Endothelial cell of umbilical vein (primary cell): ENCODE results near the gene TP53. TPM values are rescaled to one million over a fixed set of nuclear protein-coding genes. Genes with fewer than 3 reads are reported as not detected.

Source experiments
- BruUV-seq: library from RNA; stranded (reverse); fragments of 400-500 nt; replicated peaks from 2 replicates; lab custom pipeline; 2021; lab: Mats Ljungman, UMichigan
- CTCF ChIA-PET: fragments of 300-600, 350-600 bp; sonication (Branson Sonifier 250); formaldehyde crosslinking; loops from one replicate; lab custom pipeline; 2021; ENCODE audit warnings: antibody characterized with exemption, inconsistent platforms; lab: Charles Lee
- POLR2A ChIA-PET: fragments of 300-600, 350-600 bp; sonication (Branson Sonifier 250); formaldehyde crosslinking; loops from one replicate; lab custom pipeline; 2021; ENCODE audit warnings: antibody characterized with exemption, inconsistent platforms; lab: Charles Lee
- DNase-seq: peaks from one replicate; pipeline ENCODE4 v3.0.0-alpha.2; 2011; ENCODE audit warnings: low read depth, low spot score
- FAIRE-seq: peaks from 2 replicates; lab custom pipeline; 2011; peaks lifted over from hg19 to GRCh38; lab: Jason Lieb, UNC
- H2AFZ ChIP-seq: 2 replicates; pipeline ENCODE4 v1.6.0; 2012; ENCODE audit warnings: low read depth, low read length, control low read depth, inconsistent platforms
- H3K27ac ChIP-seq: 2 replicates; pipeline ENCODE4 v1.5.1; 2011; ENCODE audit warnings: low read depth, mild to moderate bottlenecking, control low read depth, low read length, moderate library complexity; ENCODE audit not compliant: insufficient read depth
- H3K27me3 ChIP-seq, 2 experiments: 2 replicates each; pipeline versions ENCODE4 v1.6.0 to v1.6.1; 2011; ENCODE audit warnings: low read length in 2 of 2, mixed read lengths in 1 of 2; ENCODE audit not compliant: control insufficient read depth in 2 of 2, insufficient read depth in 2 of 2
- H3K36me3 ChIP-seq, 2 experiments: 2 replicates in 1 of 2; 3 replicates in 1 of 2; pipeline ENCODE4 v1.5.1; 2011; ENCODE audit warnings: low read length in 2 of 2, mild to moderate bottlenecking in 1 of 2, moderate library complexity in 1 of 2; ENCODE audit not compliant: control insufficient read depth in 2 of 2, insufficient read depth in 2 of 2; ENCODE audit errors: extremely low read depth in 1 of 2
- H3K4me1 ChIP-seq: 3 replicates; pipeline ENCODE4 v1.5.1; 2011; ENCODE audit warnings: mild to moderate bottlenecking, low read length; ENCODE audit not compliant: control insufficient read depth, insufficient read depth; ENCODE audit errors: extremely low read depth
- H3K4me2 ChIP-seq: 2 replicates; pipeline ENCODE4 v1.6.1; 2011; ENCODE audit warnings: low read length, control low read depth, mixed read lengths; ENCODE audit not compliant: insufficient read depth
- H3K4me3 ChIP-seq, 3 experiments: fragments of 200-600 bp in 1 of 3; sonication (generic), shearing (Covaris generic) in 1 of 3; replicated peaks in 1 of 3; 2 replicates each; pipeline ENCODE4 v1.5.1; 2011 to 2016; ENCODE audit warnings: control low read depth in 3 of 3, low read length in 3 of 3, mild to moderate bottlenecking in 2 of 3, inconsistent platforms in 1 of 3, low read depth in 1 of 3, moderate library complexity in 1 of 3; ENCODE audit not compliant: insufficient read depth in 1 of 3
- H3K79me2 ChIP-seq: 2 replicates; pipeline ENCODE4 v1.6.0; 2012; ENCODE audit warnings: low read length, inconsistent platforms; ENCODE audit not compliant: control insufficient read depth, insufficient read depth
- H3K9ac ChIP-seq: replicated peaks from 2 replicates; pipeline ENCODE3; 2011; ENCODE audit warnings: low read length, control low read depth; ENCODE audit not compliant: insufficient read depth; ENCODE audit errors: extremely low read depth
- H3K9me1 ChIP-seq: replicated peaks from 3 replicates; pipeline ENCODE4 v1.6.0; 2011; ENCODE audit warnings: mild to moderate bottlenecking, low read length; ENCODE audit not compliant: control insufficient read depth, insufficient read depth; ENCODE audit errors: extremely low read depth
- H3K9me3 ChIP-seq: replicated peaks from 2 replicates; pipeline ENCODE4 v1.5.1; 2012; ENCODE audit warnings: low read length, inconsistent platforms; ENCODE audit not compliant: control insufficient read depth, insufficient read depth
- H4K20me1 ChIP-seq: replicated peaks from 2 replicates; pipeline ENCODE3; 2011; ENCODE audit warnings: mild to moderate bottlenecking, low read length; ENCODE audit not compliant: control insufficient read depth, insufficient read depth; ENCODE audit errors: extremely low read depth
- EZH2 ChIP-seq: IDR thresholded peaks from 2 replicates; pipeline ENCODE4 v1.6.1; 2012; ENCODE audit warnings: borderline replicate concordance, low read depth, mild to moderate bottlenecking, moderate library complexity, low read length, inconsistent platforms; ENCODE audit not compliant: severe bottlenecking
- FOS ChIP-seq: IDR thresholded peaks from 2 replicates; pipeline ENCODE4 v1.6.1; 2011; ENCODE audit warnings: mild to moderate bottlenecking, low read length, moderate library complexity, borderline replicate concordance; ENCODE audit not compliant: insufficient read depth
- GATA2 ChIP-seq: IDR thresholded peaks from 2 replicates; pipeline ENCODE4 v1.7.0; 2011; ENCODE audit warnings: low read depth, mild to moderate bottlenecking, moderate library complexity, mixed read lengths, low read length; ENCODE audit not compliant: insufficient read length, insufficient read depth
- JUN ChIP-seq: IDR thresholded peaks from 2 replicates; pipeline ENCODE4 v1.6.1; 2011; ENCODE audit warnings: borderline replicate concordance, low read depth; ENCODE audit not compliant: insufficient read length, insufficient read depth
- MAX ChIP-seq: IDR thresholded peaks from 2 replicates; pipeline ENCODE4 v1.6.1; 2011; ENCODE audit not compliant: insufficient read depth, insufficient read length
- MYC ChIP-seq: IDR thresholded peaks from one replicate; pipeline ENCODE4 v1.6.1; 2011; ENCODE audit warnings: mild to moderate bottlenecking, low read depth, low read length
- POLR2A ChIP-seq: IDR thresholded peaks from 2 replicates; pipeline ENCODE4 v1.6.1; 2012; ENCODE audit warnings: low read depth, mild to moderate bottlenecking, control low read depth, low read length
- POLR2AphosphoS5 ChIP-seq: IDR thresholded peaks from 2 replicates; pipeline ENCODE4 v1.6.1; 2012; ENCODE audit warnings: low read depth, mild to moderate bottlenecking, control low read depth, low read length, moderate library complexity; ENCODE audit not compliant: insufficient read depth
- dilution Hi-C: fragments of 300-500 bp; cut with MboI; formaldehyde crosslinking; loops from one replicate; pipeline ENCODE4 v1.15.0; 2019; ENCODE audit warnings: low sequenced_read_pairs; ENCODE audit not compliant: extremely low pct_ligation_motif_present
- intact Hi-C: fragments of 100-400 bp; cut with micrococcal nuclease; formaldehyde crosslinking; loops from one replicate; pipeline ENCODE4 v1.10.0; 2022
- polyA plus RNA-seq, 4 experiments: library from polyadenylated mRNA; depleted of rRNA in 3 of 4; stranded (reverse) in 3 of 4; unstranded in 1 of 4; fragments of >200 nt; gene quantifications; 2 replicates each; pipeline versions ENCODE4 v1.2.1 to v1.2.3, GENCODE V29; 2011 to 2012; ENCODE audit warnings: missing spikeins in 1 of 4
- total RNA-seq: library from RNA; stranded (reverse); gene quantifications from 2 replicates; pipeline ENCODE4 v1.2.3, GENCODE V29; 2021

The TP53 gene
- total and polyA plus RNA-seq, 2 donors (not counting 3 experiments of a cell fraction or from before 2014, with no cell fraction given), result 82.1 to 138 TPM

DNA sequence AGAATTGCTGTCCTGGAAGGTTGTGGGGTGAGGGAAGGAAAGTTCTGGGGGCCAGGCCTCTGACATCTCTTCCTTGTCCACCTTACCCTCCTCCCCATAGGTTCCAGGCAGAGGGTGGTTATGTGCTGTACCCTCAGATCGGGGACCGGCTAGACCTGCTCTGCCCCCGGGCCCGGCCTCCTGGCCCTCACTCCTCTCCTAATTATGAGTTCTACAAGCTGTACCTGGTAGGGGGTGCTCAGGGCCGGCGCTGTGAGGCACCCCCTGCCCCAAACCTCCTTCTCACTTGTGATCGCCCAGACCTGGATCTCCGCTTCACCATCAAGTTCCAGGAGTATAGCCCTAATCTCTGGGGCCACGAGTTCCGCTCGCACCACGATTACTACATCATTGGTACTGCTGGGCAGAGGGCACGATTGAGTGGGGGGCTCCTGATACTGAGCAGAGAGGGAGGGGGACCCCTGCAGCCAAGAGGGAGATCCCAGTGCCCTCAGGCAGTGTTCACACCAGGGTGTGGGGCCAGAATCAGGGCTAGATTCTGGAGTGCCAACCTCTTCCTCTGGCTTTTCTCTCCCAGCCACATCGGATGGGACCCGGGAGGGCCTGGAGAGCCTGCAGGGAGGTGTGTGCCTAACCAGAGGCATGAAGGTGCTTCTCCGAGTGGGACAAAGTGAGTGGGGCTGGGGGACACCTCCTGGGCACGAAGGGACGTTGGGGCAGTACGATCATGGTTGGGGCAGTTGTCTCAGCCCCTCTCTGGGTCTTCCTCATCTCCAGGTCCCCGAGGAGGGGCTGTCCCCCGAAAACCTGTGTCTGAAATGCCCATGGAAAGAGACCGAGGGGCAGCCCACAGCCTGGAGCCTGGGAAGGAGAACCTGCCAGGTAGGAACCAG lies 20.8 kb upstream of the TP53 start:
- Histone ChIP-seq H3K9me1 (no peaks in the 10 kb centered on the region), H4K20me1 (no peaks in the 10 kb centered on the region), H3K4me3 (no peak overlapping the region), H2AFZ (no peak overlapping the region), H3K27me3 (peaks cover 35% of the 10 kb centered on the region in 2 experiments), H3K9me3 (no peaks in the 10 kb centered on the region), H3K27ac (no peak overlapping the region), H3K4me2 (no peak overlapping the region), H3K36me3 (no peaks in the 10 kb centered on the region), H3K79me2 (no peaks in the 10 kb centered on the region), H3K4me1 (peaks cover 6% of the 10 kb centered on the region), H3K9ac (no peak overlapping the region)
- FAIRE-seq (no peak), DNase-seq (no peak)
- CTCF ChIA-PET, result no interaction called here
- intact Hi-C loops (no loop called here), dilution Hi-C loops (no loop called here)
- POLR2A ChIA-PET, result no interaction called here
- TF ChIP-seq EZH2 (no peak), MYC (no peak), POLR2A (no peak), FOS (no peak), MAX (no peak), JUN (no peak), GATA2 (no peak), POLR2AphosphoS5 (no peak)
- no TSS peak for BruUV-seq
